Measurements from ENCODE around the gene DOC2B. TPM values are rescaled to one million over a fixed set of nuclear protein-coding genes. Genes with fewer than 3 reads are reported as not detected.

The DOC2B gene
- total RNA-seq: 0.09 and 0.35 TPM in 2 replicates

GRCh38 chr17:181245-182049 lies at the start of gene DOC2B:
DOC2B (minus strand) TSS chr17:181650; CDS start chr17:181479, 171 bp downstream.

GRCh38 chr17:137166-137807 lies 44.2 kb downstream of the DOC2B start, which contains the start of gene SCGB1C2:
SCGB1C2 (plus strand) TSS chr17:137569; CDS start chr17:137591, 22 bp downstream.

Other genes with a start within 250 kb of the DOC2B start
- gene SCGB1C2, start 44.1 kb downstream of the DOC2B start, total RNA-seq: not detected in 2 replicates
- gene RPH3AL, start 171.2 kb upstream of the DOC2B start, total RNA-seq: 16.2 and 25.5 TPM in 2 replicates

All from airway epithelial cell (primary cell).